GM03348 (cell line): ENCODE results near the gene RERG.
A peak's percentile ranks its signal among the peaks of the same experiment; 100 is the strongest.
"Not testable (repeated sequence)": the region's sequence is repeated elsewhere in the genome, so short reads cannot be mapped to it uniquely, and the experiment has no call there.

ENCODE experiments used
- DNase-seq: peaks from one replicate; pipeline ENCODE4 v3.0.0; 2012; ENCODE audit warnings: low spot score

The RERG gene, protein sequence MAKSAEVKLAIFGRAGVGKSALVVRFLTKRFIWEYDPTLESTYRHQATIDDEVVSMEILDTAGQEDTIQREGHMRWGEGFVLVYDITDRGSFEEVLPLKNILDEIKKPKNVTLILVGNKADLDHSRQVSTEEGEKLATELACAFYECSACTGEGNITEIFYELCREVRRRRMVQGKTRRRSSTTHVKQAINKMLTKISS

DNA sequence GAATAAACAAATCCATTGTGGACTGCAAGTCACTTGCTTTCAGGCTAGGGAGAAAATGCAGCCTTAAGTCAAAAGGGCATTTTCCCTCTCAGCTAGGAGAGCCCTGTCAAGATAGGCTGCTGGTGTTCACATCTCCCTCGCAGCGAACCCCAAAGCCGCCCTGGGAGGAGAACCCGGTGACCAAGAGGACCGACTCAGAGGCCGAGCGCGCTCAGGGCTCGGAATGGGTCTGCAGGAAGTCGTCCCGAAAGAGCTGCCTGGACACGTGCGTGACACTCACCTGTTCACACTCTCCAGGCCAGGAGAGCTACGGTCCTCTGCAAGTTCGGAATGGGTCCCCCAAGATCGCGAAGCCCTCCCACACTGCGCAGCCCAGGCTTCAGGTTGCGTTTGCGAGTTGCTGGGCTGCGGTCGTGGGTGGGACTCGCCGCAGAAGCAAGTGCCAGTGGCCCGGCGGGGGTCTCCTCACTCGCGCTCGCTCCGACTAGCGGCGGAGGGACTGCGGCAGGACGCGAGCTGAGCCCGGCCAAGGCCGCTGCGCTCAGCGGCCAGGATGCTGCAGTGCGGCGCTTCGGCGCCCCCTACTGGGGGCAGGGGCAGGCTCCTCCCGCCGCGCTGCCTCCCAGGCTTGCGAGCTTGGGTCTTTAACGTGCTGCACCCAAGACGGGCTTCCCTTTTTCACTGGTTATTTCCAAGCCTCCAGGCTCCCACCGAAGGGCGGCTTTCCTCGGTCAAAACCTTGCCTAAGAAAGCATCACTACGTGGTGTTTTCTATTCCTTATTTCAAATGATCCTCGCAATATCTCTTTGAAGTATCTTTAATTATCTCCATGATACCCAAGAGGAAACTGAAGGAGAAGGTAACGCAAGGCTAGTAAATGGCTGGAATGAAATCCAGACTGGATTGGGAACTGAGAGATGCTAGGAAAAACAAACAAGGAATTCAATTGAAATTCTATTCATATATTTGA, at the start of gene RERG:
TSS of gene RERG (minus strand) at position 503 of the 971 bp plus-strand sequence. CDS start 3,928 bp downstream, outside the sequence.
- peak; percentile 93 for DNase-seq

DNA sequence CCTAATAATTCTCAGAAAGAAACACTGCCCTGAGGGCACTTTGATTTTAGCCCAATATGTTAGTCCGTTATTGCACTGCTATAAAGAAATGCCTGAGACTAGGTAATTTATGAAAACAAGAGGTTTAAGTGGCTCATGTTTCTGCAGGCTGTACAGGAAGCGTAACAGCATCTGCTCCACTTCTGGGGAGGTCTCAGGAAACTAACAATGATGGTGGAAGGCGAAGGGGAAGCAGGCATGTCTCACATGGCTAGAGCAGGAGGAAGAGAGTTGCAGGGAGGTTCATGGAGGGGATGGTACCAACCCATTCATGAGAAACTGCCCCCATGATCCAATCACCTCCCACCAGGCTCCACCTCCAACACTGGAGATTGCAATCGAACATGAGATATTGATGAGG, 49.4 kb upstream of the RERG start:
- DNase-seq: no peak

DNA sequence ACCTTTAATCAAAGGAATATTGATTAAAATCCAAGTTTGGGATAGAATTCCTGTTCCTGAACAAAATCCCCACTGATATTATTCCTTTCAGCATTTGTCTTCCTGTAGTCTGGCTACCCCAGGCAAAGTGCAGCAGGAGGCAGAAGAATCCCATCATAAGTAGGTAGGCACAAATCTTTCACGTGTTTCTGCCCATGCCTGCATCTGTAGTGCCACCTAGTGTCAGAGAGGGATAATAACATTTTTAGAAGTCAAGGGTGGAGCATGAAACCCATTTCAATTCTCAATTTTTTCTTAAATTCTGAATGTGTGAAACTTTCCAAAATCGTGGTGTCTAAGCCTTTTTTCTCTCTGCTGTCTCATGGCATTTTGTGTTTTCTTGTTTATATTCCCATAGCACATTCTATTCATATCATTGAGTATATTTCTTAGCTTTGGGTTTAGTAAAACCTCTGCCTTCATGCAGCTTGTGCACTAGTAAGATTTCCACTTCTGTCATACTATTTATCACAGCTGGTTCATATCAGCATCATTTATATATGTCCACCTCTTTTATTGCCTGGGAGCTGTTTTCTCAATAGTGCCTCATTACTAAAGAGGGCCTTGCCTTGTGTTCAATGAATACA, 47.8 kb upstream of the RERG start:
- DNase-seq: peak; percentile 72

DNA sequence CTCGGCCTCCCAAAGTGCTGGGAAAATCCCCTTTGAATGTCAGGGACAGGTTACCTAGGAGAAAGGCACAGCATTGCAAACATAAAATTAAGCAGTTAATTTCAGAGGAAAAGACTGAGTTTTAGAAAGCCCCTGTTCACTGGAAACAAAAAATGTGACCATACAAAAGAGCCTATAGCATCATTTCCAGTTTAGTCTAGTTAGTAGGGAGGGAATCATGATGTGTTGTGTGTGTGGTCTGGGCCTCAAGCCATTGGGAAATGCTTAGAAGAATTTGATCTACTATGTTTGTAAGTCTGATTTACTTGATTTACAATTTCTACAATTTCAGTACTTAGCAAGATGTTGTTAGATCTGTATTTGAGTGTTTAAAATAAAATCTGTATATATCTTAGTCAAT, 47.1 kb upstream of the RERG start:
- DNase-seq: no peak

DNA sequence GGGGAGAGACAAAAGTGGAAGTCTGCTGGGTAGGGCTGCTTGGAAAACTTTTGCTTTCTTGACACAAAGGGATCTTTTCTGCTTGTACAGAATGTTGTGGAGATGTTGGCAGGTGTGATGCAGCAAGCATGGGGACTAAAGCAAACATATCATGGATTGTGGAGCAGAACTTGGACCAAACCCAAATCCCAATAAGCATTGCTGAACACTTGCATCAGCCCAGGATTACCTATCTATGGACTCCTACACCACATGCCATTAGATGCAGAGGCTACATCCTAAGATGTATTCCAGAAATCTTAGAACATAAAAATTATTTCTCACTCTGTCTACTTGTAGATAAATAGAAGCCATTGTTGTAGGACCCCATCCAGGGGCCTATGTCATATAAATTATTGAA, 44.7 kb upstream of the RERG start:
- DNase-seq: no peak

DNA sequence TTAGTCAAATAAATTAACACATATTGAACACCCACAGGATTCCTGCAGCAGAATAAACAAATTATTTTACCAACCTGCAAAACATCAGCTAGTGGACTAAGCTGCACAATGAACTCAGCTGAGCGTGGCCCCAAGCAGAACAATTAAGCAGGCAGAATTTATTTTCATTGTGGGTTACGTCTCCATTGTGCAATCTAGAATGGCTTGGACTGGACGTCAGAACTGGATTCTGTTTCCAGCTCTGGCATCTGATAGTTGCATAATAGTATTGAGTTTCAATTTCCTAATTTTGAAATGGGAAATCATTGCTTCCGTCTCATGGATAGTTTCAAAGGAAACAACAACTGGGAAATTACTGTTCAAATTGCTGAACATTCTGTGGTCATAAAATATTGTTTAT, 35.5 kb upstream of the RERG start:
- peak; percentile 30 for DNase-seq

DNA sequence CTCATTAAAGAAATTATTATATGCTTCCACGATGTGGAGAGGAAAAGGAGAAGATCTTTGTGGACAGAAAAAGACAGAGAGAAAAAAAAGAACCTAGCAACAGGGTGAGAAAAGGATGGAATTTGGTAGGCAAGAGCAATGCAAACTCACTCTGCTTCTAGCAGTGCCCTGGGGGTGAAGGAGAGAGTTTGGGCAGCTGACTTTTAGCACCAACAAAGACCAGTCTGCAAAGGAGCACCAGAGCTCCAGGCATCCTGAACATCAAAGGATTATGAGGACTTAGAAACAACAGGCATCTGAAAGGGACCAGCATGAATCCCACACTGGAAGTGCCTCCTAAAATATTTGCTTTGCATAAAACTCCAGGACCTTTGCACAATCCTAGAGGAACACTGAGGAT, 32.8 kb upstream of the RERG start:
- no peak for DNase-seq

DNA sequence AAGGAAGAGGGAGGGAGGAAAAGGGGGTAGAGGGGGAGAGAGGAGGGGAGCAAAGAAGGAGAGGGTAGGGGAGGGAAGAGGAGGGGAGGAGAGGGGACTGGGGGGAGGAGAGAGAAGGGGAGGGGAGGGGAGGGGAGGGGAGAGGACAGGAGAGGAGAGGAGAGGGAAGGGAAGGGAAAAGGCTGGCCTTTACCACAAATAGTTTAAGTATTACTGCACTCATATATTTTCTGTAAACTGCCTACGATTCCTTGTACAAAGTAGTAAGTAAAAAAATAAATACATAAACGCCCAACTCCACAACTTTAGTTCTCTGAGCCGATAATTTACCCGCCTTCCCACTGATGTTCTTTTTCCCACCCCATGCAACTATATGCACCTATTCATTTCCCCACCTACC, 23.7 kb upstream of the RERG start:
- no peak for DNase-seq

DNA sequence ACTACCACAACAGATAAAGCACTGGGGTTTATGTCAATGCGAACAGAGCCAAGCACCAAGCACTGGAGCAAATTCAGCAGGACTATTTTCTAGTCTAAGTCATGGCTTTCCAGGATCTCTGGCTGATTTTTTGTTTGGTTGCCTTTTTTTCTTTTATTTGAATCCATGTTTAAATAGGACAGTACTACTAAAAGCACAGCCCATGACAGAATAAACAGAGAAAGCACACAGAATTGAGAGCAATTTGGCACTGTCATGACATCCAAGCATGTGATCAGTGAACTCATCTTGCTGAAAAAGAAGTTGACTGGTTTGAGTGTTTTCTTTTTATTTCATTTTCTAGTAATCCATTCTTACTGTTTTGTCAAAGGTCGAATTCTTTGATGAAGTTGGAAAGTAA, 23.1 kb upstream of the RERG start:
- DNase-seq: no peak

DNA sequence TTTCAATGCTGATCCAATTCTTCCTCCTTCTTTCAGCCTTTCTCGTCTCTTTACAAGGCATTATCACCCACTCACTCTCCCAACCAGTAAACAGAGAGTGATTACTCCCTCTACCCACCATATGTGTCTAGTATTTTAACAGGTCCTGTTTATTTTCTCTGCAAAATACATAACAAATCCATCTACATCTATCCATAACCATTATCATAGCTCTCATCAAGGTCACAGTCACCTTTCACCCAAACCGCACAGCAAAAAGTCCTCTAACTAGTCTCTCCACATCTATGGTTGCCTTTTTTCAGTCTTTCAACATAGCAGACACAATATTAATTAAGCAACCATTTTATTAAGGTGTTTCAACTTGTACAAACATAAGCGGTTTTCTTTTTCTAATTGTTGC, 21.9 kb upstream of the RERG start:
- DNase-seq: no peak

DNA sequence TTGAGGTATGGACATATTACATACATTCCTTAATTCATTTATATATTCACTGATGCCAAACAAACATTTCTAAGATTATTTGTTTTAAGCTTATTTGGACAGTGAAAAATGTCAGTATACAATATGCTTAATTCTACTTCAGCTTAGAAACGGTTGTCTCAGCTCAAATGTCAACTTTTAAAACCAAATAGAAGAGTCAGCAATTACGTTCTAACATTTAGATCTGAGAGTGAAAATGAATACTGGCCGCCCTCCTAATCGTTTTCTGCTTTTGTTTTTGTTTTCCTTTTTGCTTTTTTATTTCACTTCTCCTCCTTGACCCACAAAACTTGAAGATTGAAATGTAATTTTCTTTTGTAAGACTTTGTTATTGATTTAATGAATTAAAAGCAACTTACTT, 19.7 kb upstream of the RERG start:
- DNase-seq: no peak

DNA sequence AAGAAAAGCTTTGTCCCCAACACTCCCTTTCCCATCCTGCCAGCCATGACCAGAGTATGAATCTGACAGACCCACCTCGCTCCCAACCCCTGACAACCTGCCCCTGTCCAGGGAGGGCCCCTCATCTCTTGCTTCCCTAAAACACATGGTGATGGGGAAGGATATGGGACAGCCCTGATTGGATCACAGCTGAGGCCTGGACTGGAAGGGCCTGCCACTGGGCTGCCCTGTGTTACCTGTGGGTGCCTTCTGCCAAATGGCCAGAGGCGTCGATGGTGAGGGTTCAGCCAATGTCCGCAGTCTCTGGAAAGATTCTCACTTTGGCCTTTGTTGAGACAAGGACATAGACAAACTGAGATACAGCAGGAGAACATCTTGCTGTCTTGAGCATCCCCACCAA, 13.3 kb upstream of the RERG start:
- no peak for DNase-seq

DNA sequence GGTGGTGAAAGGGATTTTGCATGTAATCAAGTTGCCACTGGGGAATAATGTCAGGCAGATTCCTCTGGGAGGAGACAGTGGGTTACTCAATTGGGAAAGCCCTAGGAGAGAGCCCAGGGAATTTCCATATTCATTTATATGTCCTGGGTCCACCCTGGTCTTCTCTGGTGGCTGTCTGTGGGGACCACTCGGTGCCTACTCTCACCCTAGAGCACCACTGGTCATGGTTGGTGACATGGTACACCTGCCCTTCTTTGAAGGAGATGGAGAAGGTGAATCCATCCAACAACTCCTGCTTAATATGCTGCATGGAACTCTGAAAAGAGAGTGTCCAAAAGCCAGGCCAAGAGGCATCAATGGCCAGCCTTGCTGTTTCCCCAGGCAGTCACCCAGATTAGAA, 12.8 kb upstream of the RERG start:
- no peak for DNase-seq

DNA sequence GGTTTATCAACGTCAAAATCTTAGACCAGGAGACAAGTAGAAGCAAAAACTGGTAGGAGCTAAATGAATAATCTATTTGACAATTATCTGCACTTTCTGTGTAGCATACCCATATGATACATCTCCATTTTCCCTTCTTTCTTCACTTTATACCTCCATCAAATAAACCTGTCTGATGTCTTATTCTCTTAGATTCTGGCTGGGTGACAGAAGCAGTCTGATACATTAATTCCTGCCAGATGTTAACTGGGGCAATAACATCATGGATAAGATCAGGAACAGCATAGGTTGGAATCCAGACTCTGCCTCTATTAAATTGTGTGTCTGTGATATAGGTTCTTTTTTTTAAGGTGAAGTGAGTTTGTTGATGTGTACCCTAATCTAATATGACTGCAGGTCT, 11.7 kb upstream of the RERG start:
- no peak for DNase-seq

DNA sequence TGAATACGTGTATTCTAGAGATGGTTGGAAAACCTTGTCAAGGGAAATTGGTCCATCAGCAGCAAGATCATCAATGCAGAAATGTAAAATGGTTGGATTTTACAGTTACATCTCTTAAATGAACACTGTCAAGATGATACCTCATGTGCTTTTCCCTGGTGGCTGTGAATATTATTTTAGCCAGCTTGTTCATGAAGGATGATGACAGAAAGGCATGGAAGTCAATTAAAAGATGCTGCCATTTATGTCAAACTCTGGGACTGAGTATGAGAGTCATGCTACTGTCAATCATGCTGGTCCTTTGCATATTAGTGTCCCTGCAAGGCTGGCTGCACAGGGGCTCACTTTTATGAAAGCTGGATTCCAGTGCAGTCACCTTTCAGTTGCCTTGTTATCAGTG, 10.3 kb upstream of the RERG start:
- DNase-seq: no peak

DNA sequence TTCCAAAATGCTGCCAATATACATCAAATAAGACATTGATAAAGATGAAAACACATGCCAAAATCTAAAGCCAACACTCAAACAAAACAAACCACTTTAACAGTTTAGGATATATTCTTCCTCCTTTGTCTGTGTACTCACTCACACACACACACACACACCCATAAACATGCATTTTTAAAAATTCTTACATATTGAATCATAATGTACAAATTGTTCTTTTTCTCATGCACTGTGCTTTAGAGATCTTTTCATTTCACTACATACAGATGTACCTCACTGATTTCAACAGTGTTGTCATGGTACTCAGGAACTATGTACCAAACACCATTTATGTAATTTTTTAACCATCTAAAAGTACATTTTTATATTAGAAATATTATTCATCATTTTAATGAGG, 9.5 kb upstream of the RERG start:
- DNase-seq: no peak

DNA sequence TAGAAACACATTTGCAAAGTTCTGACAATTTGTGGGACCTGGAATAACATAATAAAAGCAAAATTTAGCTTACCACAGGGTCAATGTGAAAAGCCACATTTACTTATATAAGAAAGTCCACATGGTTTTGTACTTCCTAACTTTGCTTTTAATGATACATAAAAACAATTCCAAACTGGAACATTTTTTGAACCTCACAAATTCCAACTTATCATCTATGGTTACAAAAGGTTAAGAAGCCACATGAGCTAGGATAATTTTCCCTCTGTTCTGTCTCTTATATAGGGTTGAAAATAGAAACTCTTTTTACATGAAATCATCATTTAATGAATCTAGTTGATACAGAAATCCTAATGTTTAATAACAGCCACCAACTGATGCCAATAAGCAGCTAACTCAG, 8.9 kb upstream of the RERG start:
- no peak for DNase-seq

DNA sequence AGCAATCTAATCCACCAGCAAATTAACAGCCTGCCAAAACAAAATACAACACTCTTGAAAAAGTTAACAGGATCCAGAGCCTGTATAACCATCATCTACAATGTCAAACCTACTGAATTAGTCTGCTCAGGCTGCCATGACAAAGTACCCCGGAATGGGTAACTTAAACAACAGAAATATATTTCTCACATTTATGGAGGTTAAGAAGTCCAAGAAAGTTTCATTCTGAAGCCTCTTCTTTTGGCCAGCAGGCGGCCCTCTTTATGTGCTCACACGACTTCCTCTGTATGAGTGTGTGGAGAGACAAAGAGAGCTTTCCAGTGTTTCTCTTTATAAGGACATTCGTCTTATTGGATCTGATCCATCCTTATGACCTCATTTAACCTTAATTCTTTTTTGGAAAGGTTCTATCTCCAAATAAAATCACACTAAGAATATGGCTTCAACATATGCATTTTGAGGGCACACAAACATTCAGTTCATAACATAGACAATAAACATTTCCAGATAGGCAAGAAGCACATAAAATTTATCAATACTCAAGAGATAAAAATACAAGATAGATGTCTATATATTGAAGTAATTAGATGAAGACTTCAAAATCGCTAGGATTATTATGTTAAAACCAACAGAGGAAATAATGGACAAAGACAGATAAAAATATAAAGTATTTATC, 5.9 kb upstream of the RERG start:
- DNase-seq: peak; percentile 46

DNA sequence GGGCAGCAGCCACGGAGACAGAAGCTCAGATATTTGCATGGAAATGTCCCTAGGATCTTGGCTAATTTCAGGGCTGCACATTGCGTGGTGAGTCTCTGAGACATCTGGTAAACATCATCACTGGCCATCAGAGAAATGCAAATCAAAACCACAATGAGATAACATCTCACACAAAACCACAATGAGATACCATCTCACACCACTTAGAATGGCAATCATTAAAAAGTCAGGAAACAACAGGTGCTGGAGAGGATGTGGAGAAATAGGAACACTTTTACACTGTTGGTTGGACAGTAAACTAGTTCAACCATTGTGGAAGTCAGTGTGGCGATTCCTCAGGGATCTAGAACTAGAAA, 4.6 kb upstream of the RERG start:
- not testable (repeated sequence) for DNase-seq

DNA sequence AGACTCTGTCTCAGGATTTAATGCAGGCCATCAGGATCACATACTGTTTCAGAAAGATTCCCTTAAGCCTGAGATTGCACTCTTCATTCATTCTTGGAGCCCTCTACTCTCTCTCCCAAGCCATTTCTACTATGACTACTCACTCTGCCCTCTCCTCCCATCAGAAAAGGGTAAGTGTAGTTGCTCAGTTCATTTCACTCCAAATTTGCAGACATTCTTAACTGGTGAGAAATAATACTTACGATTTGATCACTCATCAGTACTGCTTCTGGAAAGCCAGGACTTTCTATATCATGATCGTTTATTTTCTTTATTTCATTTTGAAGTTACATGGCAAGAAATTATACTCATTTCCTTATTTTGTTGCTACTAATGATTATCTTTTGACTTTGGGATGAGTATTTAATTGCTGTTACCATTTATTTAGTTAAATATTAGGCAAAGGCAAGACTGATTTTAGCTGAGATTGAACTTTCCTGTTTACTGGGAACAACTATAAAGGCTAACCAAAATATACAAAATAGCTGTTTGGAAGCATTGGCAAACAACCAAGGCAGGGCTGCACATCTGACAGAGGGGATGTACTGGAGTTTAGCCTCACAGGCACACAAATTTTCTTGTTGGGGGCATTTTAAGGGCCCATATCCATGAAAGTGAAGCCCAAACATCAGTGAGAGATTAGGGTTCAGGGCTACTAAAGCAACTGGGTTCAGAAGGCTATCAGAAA, 4.1 kb upstream of the RERG start:
- no peak for DNase-seq

DNA sequence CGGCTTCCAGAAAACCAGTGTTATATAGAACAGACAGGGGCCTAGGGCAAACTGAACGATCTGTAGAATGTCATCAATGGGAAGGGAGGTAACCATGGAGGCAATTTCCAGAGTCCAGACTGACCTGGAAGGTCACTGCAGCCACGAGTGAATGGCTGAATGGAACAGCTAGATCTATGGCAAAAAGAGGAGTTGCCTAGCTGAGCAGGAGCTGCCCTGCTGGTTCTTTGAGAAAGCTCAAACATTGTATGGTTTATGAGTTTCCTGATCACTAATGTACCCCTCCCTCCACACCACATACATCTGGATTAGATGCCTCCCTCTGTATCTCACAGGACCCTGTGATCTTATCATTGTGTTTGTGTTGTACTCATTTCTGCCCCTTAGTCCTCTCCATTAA, 1.0 kb upstream of the RERG start:
- no peak for DNase-seq

DNA sequence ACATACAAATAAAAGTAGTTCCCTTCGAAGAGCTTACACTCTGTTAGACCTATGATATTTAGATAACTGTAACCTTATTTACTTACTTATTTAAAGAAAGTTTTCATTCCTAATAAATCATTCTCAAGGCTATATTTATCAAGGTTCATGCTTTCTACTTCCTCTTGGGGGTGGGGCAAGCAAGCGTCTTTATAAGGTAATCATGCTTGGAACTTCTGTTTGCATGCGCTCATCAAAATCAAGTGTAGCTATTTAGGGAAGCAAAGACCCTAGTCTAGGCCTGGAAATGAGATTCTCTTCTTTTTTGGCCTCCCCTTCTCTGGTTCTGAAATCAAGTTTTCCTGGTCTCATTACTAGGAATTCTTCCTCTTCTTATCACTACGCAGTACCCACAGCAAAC, 766 bp downstream of the RERG start:
- DNase-seq: no peak
